ENCODE results near the gene ZFYVE1.

ZFYVE1 gene

GRCh38 chr14:72948481-72949138, 78.3 kb downstream of the ZFYVE1 start:
- Histone ChIP-seq H3K4me3 (ENCODE audit: low read length) (no peak overlapping the region), H3K4me1 (ENCODE audit: control insufficient read depth, low read depth, low read length) (no peaks in the 10 kb centered on the region), H3K9ac (ENCODE audit: low read length) (no peak overlapping the region), H3K9me3 (ENCODE audit: control insufficient read depth, low read depth, low read length) (no peaks in the 10 kb centered on the region), H3K27me3 (ENCODE audit: control insufficient read depth, insufficient read depth, low read length) (no peaks in the 10 kb centered on the region), H3K36me3 (ENCODE audit: control insufficient read depth, low read depth, low read length) (no peaks in the 10 kb centered on the region), H3K27ac (ENCODE audit: low read length) (no peak overlapping the region)

- Histone ChIP-seq H3K9ac (ENCODE audit: low read length) (no peak overlapping the region), H3K4me3 (ENCODE audit: low read length) (no peak overlapping the region), H3K9me3 (ENCODE audit: control insufficient read depth, low read depth, low read length) (no peaks in the 10 kb centered on the region), H3K36me3 (ENCODE audit: control insufficient read depth, low read depth, low read length) (no peaks in the 10 kb centered on the region), H3K27me3 (ENCODE audit: control insufficient read depth, insufficient read depth, low read length) (no peaks in the 10 kb centered on the region), H3K4me1 (ENCODE audit: control insufficient read depth, low read depth, low read length) (no peaks in the 10 kb centered on the region), H3K27ac (ENCODE audit: low read length) (no peak overlapping the region)
Measured at GRCh38 chr14:72947366-72948160, 79.3 kb downstream of the ZFYVE1 start.

DNA sequence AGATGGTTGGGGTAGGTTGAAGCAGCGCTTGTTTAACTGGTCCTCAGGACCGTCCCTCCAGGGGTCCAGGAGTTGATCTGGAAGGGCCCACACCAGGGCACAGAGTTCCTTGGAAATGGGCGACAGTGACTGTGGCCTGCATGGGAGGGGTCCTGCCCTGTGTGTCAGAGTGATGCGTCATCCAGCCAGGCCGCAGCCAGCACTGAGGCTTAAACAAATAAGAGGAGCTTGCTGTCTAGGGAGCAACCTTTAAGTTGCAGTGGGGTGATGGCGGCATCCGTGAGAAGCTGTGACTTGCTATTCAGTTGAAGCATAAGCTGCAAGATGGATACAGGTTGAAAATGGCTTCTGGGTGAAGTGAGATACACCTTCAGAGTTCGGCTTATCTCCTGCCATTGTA, 80.4 kb downstream of the ZFYVE1 start:
- H3K9me3 ChIP-seq (ENCODE audit: control insufficient read depth, low read depth, low read length): no peaks in the 10 kb centered on the region
- no peak overlapping the region for H3K4me3 ChIP-seq (ENCODE audit: low read length)
- no peaks in the 10 kb centered on the region for H3K27me3 ChIP-seq (ENCODE audit: control insufficient read depth, insufficient read depth, low read length)
- no peak overlapping the region for H3K27ac ChIP-seq (ENCODE audit: low read length)
- H3K36me3 ChIP-seq (ENCODE audit: control insufficient read depth, low read depth, low read length): peaks cover 8% of the 10 kb centered on the region
- no peak overlapping the region for H3K9ac ChIP-seq (ENCODE audit: low read length)
- H3K4me1 ChIP-seq (ENCODE audit: control insufficient read depth, low read depth, low read length): no peaks in the 10 kb centered on the region

DNA sequence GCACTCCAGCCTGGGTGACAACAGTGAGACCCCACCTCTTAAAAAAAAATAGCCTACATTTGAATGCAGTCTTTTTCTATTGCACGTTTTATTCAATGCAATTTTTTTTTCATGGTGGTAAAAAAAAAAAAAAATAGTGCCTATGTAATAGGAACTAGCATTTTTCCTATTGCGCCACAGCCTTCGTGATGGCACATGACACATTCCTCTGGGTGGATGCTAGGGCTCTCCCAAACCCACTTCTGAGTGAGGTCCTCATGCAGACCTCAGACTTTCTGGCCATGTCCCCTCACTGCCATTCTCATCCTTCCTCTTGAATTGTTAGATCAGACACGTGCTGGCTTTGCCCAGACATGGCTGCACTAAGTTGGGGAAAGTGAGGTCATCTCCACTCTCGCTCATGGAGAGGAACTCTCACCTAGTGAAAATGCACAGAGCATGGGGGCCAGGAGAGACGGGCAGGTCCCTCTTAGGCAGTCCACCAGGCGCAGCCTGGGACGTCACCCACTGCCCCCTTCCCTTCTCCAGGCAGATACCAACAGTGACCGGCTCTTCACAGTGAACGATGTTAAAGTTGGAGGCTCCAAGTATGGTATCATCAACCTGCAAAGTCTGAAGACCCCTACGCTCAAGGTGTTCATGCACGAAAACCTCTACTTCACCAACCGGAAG, 81.4 kb downstream of the ZFYVE1 start:
- no peaks in the 10 kb centered on the region for H3K9me3 ChIP-seq (ENCODE audit: control insufficient read depth, low read depth, low read length)
- peaks cover 11% of the 10 kb centered on the region for H3K36me3 ChIP-seq (ENCODE audit: control insufficient read depth, low read depth, low read length)
- H3K9ac ChIP-seq (ENCODE audit: low read length): no peak overlapping the region
- no peak overlapping the region for H3K4me3 ChIP-seq (ENCODE audit: low read length)
- no peaks in the 10 kb centered on the region for H3K27me3 ChIP-seq (ENCODE audit: control insufficient read depth, insufficient read depth, low read length)
- no peaks in the 10 kb centered on the region for H3K4me1 ChIP-seq (ENCODE audit: control insufficient read depth, low read depth, low read length)
- H3K27ac ChIP-seq (ENCODE audit: low read length): no peak overlapping the region

- peaks cover 11% of the 10 kb centered on the region for H3K36me3 ChIP-seq (ENCODE audit: control insufficient read depth, low read depth, low read length)
- no peak overlapping the region for H3K27ac ChIP-seq (ENCODE audit: low read length)
- no peaks in the 10 kb centered on the region for H3K9me3 ChIP-seq (ENCODE audit: control insufficient read depth, low read depth, low read length)
- no peak overlapping the region for H3K9ac ChIP-seq (ENCODE audit: low read length)
- no peak overlapping the region for H3K4me3 ChIP-seq (ENCODE audit: low read length)
- H3K27me3 ChIP-seq (ENCODE audit: control insufficient read depth, insufficient read depth, low read length): no peaks in the 10 kb centered on the region
- no peaks in the 10 kb centered on the region for H3K4me1 ChIP-seq (ENCODE audit: control insufficient read depth, low read depth, low read length)
Measured at GRCh38 chr14:72943876-72944430, 83.0 kb downstream of the ZFYVE1 start.

GRCh38 chr14:72942934-72943333, 84.0 kb downstream of the ZFYVE1 start:
- Histone ChIP-seq H3K9me3 (ENCODE audit: control insufficient read depth, low read depth, low read length) (no peaks in the 10 kb centered on the region), H3K36me3 (ENCODE audit: control insufficient read depth, low read depth, low read length) (peaks cover 11% of the 10 kb centered on the region), H3K4me1 (ENCODE audit: control insufficient read depth, low read depth, low read length) (no peaks in the 10 kb centered on the region), H3K27ac (ENCODE audit: low read length) (no peak overlapping the region), H3K27me3 (ENCODE audit: control insufficient read depth, insufficient read depth, low read length) (no peaks in the 10 kb centered on the region), H3K4me3 (ENCODE audit: low read length) (no peak overlapping the region), H3K9ac (ENCODE audit: low read length) (no peak overlapping the region)

DNA sequence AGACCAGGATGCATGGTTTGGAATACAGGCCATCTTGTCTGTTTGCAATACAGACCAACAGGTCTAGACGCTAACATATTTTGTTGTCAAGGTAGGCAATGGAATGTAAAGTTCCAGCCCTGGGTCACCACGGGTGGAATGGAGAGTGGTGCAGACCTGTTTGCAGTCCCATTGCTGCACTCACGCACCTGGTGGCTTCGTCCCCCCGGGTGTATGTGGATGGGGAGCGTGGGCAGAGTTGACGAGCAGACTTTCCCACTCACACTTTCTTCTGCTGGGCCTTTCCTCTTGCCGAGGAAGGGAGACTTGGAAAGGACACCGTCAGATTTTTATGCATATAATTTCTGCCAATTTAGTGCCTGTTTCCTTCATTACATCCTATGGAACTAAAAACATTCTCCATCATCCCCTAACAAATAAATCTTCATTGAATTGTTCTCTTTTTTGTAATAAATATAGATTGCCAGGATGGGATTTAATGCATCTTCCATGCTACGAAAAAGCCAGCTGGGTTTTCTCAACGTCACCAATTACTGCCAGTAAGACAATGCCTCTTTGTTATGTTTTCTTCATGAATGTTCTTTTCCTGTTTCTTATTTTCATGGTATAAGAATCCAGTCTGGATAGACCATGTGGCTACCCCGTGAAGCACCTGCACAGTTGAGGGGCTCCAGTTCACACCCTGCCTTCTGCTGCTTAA, 85.5 kb downstream of the ZFYVE1 start:
- Histone ChIP-seq H3K9me3 (ENCODE audit: control insufficient read depth, low read depth, low read length) (no peaks in the 10 kb centered on the region), H3K9ac (ENCODE audit: low read length) (no peak overlapping the region), H3K4me1 (ENCODE audit: control insufficient read depth, low read depth, low read length) (no peaks in the 10 kb centered on the region), H3K27me3 (ENCODE audit: control insufficient read depth, insufficient read depth, low read length) (no peaks in the 10 kb centered on the region), H3K27ac (ENCODE audit: low read length) (no peak overlapping the region), H3K4me3 (ENCODE audit: low read length) (no peak overlapping the region), H3K36me3 (ENCODE audit: control insufficient read depth, low read depth, low read length) (peaks cover 11% of the 10 kb centered on the region)

DNA sequence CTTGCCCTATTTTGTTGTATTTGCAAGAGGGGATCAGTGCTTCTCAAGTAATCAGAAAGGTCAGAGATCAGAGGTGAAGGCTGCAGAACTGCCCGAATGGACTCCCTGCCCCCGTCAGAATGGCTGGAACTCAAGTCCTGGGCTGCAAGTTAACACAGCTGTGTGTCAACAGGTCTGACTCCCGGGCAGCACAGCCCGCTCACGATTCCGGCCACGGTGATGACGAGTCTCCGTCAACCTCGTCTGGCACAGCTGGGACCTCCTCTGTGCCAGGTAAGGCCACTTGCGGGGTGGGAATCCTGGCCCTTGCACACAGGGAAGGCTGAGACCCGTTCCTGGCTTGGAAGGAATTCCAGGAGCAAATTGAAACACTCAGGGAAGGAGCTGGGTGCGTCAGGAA, 87.3 kb downstream of the ZFYVE1 start:
- H3K4me1 ChIP-seq (ENCODE audit: control insufficient read depth, low read depth, low read length): no peaks in the 10 kb centered on the region
- H3K27me3 ChIP-seq (ENCODE audit: control insufficient read depth, insufficient read depth, low read length): no peaks in the 10 kb centered on the region
- H3K9ac ChIP-seq (ENCODE audit: low read length): no peak overlapping the region
- no peak overlapping the region for H3K27ac ChIP-seq (ENCODE audit: low read length)
- H3K4me3 ChIP-seq (ENCODE audit: low read length): no peak overlapping the region
- H3K36me3 ChIP-seq (ENCODE audit: control insufficient read depth, low read depth, low read length): peaks cover 11% of the 10 kb centered on the region
- no peaks in the 10 kb centered on the region for H3K9me3 ChIP-seq (ENCODE audit: control insufficient read depth, low read depth, low read length)

- H3K9ac ChIP-seq (ENCODE audit: low read length): no peak overlapping the region
Measured at GRCh38 chr14:72932893-72933292, 94.0 kb downstream of the ZFYVE1 start.

DNA sequence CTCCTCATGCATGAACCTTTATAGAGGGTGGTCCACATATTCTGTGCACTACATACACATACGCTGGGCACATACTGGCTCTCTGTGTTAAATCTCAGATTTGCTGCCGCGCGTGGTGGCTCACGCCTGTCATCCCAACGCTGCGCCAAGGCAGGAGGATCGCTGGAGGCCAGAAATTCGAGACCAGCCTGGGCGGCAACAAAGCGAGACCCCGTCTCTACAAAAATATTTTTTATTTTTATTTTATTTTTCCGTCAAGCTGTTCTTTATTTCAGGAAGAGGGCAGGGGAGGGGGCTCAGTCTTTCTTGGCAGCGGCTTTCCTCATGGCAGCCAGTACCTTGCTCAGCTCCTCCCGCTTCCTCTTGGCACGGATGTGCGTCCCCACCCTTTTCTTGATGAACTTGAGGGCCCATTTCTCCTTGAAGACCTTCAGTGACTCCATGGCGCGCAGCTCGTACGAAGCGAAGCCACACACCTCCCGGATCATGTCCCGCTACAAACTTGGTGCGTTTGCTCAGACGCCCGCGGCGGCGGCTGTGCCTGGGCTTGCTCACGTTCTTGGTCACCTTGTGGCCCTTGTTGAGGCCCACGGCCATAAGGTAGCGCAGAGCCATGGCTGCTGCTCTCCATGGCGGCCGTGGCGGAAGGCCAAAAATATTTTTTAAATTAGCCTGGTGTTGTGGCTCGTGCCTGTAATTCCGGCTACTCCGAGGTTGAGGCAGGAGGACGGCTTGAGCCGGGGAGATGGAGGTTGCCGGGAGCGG, 97.4 kb downstream of the ZFYVE1 start:
- Histone ChIP-seq H3K36me3 (ENCODE audit: control insufficient read depth, low read depth, low read length) (no peaks in the 10 kb centered on the region), H3K4me3 (ENCODE audit: low read length) (no peak overlapping the region), H3K9me3 (ENCODE audit: control insufficient read depth, low read depth, low read length) (no peaks in the 10 kb centered on the region), H3K27ac (ENCODE audit: low read length) (no peak overlapping the region), H3K27me3 (ENCODE audit: control insufficient read depth, insufficient read depth, low read length) (peaks cover 15% of the 10 kb centered on the region), H3K9ac (ENCODE audit: low read length) (no peak overlapping the region), H3K4me1 (ENCODE audit: control insufficient read depth, low read depth, low read length) (peaks cover 4% of the 10 kb centered on the region)

More at GRCh38 chr14:72932893-72933292, 94.0 kb downstream of the ZFYVE1 start:
- Histone ChIP-seq H3K36me3 (ENCODE audit: control insufficient read depth, low read depth, low read length) (no peaks in the 10 kb centered on the region), H3K4me1 (ENCODE audit: control insufficient read depth, low read depth, low read length) (peaks cover 4% of the 10 kb centered on the region), H3K4me3 (ENCODE audit: low read length) (no peak overlapping the region), H3K27me3 (ENCODE audit: control insufficient read depth, insufficient read depth, low read length) (no peaks in the 10 kb centered on the region), H3K27ac (ENCODE audit: low read length) (no peak overlapping the region), H3K9me3 (ENCODE audit: control insufficient read depth, low read depth, low read length) (no peaks in the 10 kb centered on the region)

All from iPS-18a (cell line).